ENCODE data around the gene CLN5. TPM values are rescaled to one million over a fixed set of nuclear protein-coding genes. Genes with fewer than 3 reads are reported as not detected.

CLN5 gene
- total RNA-seq (ENCODE audit: low replicate concordance): 40.0 and 46.7 TPM in 2 replicates

GRCh38 chr13:76991796-76992547 lies at the start of gene CLN5:
CLN5 (plus strand) TSS chr13:76992081; CDS start chr13:76992099, 18 bp downstream.
- peak within 1 kb of the TSS; percentile 88 for H3K4me3 ChIP-seq (ENCODE audit: low read depth, low read length)
- TF ChIP-seq, protein P1, sequence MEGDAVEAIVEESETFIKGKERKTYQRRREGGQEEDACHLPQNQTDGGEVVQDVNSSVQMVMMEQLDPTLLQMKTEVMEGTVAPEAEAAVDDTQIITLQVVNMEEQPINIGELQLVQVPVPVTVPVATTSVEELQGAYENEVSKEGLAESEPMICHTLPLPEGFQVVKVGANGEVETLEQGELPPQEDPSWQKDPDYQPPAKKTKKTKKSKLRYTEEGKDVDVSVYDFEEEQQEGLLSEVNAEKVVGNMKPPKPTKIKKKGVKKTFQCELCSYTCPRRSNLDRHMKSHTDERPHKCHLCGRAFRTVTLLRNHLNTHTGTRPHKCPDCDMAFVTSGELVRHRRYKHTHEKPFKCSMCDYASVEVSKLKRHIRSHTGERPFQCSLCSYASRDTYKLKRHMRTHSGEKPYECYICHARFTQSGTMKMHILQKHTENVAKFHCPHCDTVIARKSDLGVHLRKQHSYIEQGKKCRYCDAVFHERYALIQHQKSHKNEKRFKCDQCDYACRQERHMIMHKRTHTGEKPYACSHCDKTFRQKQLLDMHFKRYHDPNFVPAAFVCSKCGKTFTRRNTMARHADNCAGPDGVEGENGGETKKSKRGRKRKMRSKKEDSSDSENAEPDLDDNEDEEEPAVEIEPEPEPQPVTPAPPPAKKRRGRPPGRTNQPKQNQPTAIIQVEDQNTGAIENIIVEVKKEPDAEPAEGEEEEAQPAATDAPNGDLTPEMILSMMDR (IDR thresholded peaks at IDR 0.05; ENCODE audit: insufficient read depth, low read length): no peak
- peak; percentile 88 for DNase-seq (ENCODE audit: low read depth)

- DNase-seq (ENCODE audit: low read depth): no peak
- TF ChIP-seq, protein P1 (IDR thresholded peaks at IDR 0.05; ENCODE audit: insufficient read depth, low read length): no peak
- no peak overlapping the region for H3K4me3 ChIP-seq (ENCODE audit: low read depth, low read length)
Observed at GRCh38 chr13:76942363-76942762, 49.5 kb upstream of the CLN5 start.

DNA sequence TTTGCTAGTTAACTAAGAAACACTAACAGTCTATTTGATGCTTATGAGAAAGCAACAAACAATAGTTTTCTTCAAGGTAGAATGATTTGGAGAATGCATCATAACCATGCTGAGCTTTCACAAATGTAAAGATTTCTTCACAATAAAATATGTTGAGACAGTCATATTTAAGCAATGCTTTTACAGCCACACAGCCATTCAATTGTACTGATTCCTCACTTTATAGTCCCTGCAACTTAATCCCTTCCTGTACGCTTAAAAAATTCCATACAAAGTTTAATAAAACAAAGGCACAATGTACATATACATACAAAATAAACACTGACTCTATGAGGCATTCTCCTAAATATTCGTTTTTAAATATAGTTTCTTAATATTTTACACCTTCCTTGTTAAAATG lies 48.2 kb upstream of the CLN5 start:
- TF ChIP-seq, protein P1 (IDR thresholded peaks at IDR 0.05; ENCODE audit: insufficient read depth, low read length): no peak
- H3K4me3 ChIP-seq (ENCODE audit: low read depth, low read length): no peak overlapping the region
- no peak for DNase-seq (ENCODE audit: low read depth)

DNA sequence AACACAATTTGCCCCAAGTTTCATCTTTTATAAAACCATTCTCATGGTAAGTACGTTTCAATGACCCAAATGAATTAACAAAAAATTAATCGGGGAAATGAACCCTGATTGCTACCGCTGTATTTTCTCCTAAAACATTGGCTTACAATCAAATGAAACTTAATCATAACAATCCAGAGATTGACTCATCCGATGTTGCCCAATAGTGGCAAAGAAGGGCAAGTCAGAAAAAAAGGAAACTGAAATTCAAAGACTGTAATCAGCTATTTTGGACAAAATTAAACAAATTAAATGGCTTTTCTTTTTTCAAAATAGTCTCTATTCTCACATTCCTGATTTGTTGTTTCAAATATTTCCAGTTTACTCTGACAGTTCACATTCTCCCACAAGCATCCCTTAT lies 47.4 kb upstream of the CLN5 start:
- no peak overlapping the region for H3K4me3 ChIP-seq (ENCODE audit: low read depth, low read length)
- DNase-seq (ENCODE audit: low read depth): peak; percentile 70
- TF ChIP-seq, protein P1 (IDR thresholded peaks at IDR 0.05; ENCODE audit: insufficient read depth, low read length): no peak

DNA sequence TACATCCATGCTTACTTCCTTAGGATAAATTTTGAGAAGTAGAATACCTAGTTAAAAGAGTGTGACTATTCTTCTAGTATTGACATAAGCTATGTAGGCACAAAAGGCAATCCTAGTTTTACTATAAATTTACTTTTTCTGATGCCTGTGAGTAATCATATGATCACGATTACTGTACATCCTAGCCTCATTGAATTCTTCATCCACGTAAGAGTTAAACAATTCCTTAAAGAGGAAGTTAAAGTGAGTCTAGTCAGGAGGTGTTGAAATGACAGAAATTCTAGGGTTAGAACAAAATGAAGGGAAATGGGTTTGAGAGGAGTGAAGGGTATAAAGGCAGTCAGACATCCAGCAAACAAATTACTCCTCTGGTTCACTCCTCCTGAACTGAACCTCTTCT lies 43.7 kb upstream of the CLN5 start, which contains the start of gene ACOD1:
TSS of gene ACOD1 (plus strand) at position 363 of the 400 bp plus-strand sequence. CDS start 48 bp downstream, outside the sequence.
- no peak within 1 kb of the TSS for H3K4me3 ChIP-seq (ENCODE audit: low read depth, low read length)
- DNase-seq (ENCODE audit: low read depth): no peak
- TF ChIP-seq, protein P1 (IDR thresholded peaks at IDR 0.05; ENCODE audit: insufficient read depth, low read length): no peak

- DNase-seq (ENCODE audit: low read depth): no peak
- TF ChIP-seq, protein P1 (IDR thresholded peaks at IDR 0.05; ENCODE audit: insufficient read depth, low read length): no peak
- H3K4me3 ChIP-seq (ENCODE audit: low read depth, low read length): no peak overlapping the region
Observed at GRCh38 chr13:76950101-76950500, 41.8 kb upstream of the CLN5 start.

Data from fibroblast of the aortic adventitia (primary cell).